CD14-positive monocyte (primary cell): ENCODE results near the gene SNCAIP. TPM values are rescaled to one million over a fixed set of nuclear protein-coding genes. Genes with fewer than 3 reads are reported as not detected.

Experiments used
- DNase-seq, 3 donors: peaks; one replicate each; pipeline ENCODE4 v3.0.0-alpha.2; 2011 to 2022
- H2AFZ ChIP-seq: 2 replicates; pipeline ENCODE4 v1.6.0; 2012; ENCODE audit warnings: mild to moderate bottlenecking, low read depth, low read length, inconsistent platforms; ENCODE audit not compliant: insufficient read depth, poor library complexity, severe bottlenecking
- H3K27ac ChIP-seq, 2 donors: 1 replicate in 1 of 2; 2 replicates in 1 of 2; pipeline ENCODE4 v1.5.1; 2012 to 2013; ENCODE audit warnings: low read length in 2 of 2, control low read depth in 1 of 2, inconsistent platforms in 1 of 2, low read depth in 1 of 2, mild to moderate bottlenecking in 1 of 2
- H3K27me3 ChIP-seq, 2 donors: one replicate each; pipeline versions ENCODE4 v1.6.0 to v1.6.1; 2011 to 2013; ENCODE audit warnings: low read length in 2 of 2; ENCODE audit not compliant: control insufficient read depth in 2 of 2, insufficient read depth in 2 of 2
- H3K36me3 ChIP-seq, 2 donors: replicated peaks in 1 of 2; 1 replicate in 1 of 2; 2 replicates in 1 of 2; pipeline versions ENCODE4 v1.5.1 to v1.6.1; 2012 to 2013; ENCODE audit warnings: low read length in 2 of 2, control low read depth in 1 of 2, inconsistent platforms in 1 of 2, mild to moderate bottlenecking in 1 of 2; ENCODE audit not compliant: insufficient read depth in 2 of 2, control insufficient read depth in 1 of 2
- H3K4me1 ChIP-seq, 2 donors: 1 replicate in 1 of 2; 2 replicates in 1 of 2; pipeline versions ENCODE4 v1.5.1 to v1.6.1; 2012 to 2013; ENCODE audit warnings: low read length in 2 of 2, control low read depth in 1 of 2, inconsistent platforms in 1 of 2, mild to moderate bottlenecking in 1 of 2, moderate library complexity in 1 of 2; ENCODE audit not compliant: insufficient read depth in 2 of 2, control insufficient read depth in 1 of 2
- H3K4me2 ChIP-seq: replicated peaks from 2 replicates; pipeline ENCODE3; 2012; ENCODE audit warnings: low read length, moderate library complexity, mild to moderate bottlenecking; ENCODE audit not compliant: poor library complexity, severe bottlenecking; ENCODE audit errors: extremely low read depth
- H3K4me3 ChIP-seq, 3 experiments: fragments of 200-600 bp in 1 of 3; sonication (generic) in 1 of 3; replicated peaks in 1 of 3; 1 replicate in 2 of 3; 2 replicates in 1 of 3; pipeline ENCODE4 v1.5.1; 2011 to 2013; ENCODE audit warnings: low read length in 3 of 3, mild to moderate bottlenecking in 3 of 3, control low read depth in 2 of 3, low read depth in 2 of 3, inconsistent platforms in 1 of 3, moderate library complexity in 1 of 3
- H3K79me2 ChIP-seq: 2 replicates; pipeline ENCODE4 v1.6.0; 2012; ENCODE audit warnings: mild to moderate bottlenecking, control low read depth, inconsistent platforms, low read length, moderate library complexity; ENCODE audit not compliant: insufficient read depth
- H3K9ac ChIP-seq: 2 replicates; pipeline ENCODE4 v1.6.0; 2017; ENCODE audit warnings: low read length, mild to moderate bottlenecking; ENCODE audit not compliant: insufficient read depth, poor library complexity, severe bottlenecking
- H3K9me3 ChIP-seq, 2 donors: replicated peaks in 1 of 2; 1 replicate in 1 of 2; 2 replicates in 1 of 2; pipeline versions ENCODE4 v1.5.1 to v1.6.1; 2012 to 2013; ENCODE audit warnings: low read length in 2 of 2, control low read depth in 1 of 2; ENCODE audit not compliant: control insufficient read depth in 1 of 2, insufficient read depth in 1 of 2
- H4K20me1 ChIP-seq: 2 replicates; pipeline ENCODE4 v1.6.0; 2012; ENCODE audit warnings: mild to moderate bottlenecking, low read length, control low read depth, moderate library complexity; ENCODE audit not compliant: insufficient read depth
- H3K27ac Mint-ChIP-seq, 7 donors: one replicate each; pipeline ENCODE4 v1.8.0; 2020; ENCODE audit warnings: mild to moderate bottlenecking in 7 of 7, mixed read lengths in 7 of 7, moderate library complexity in 6 of 7, inconsistent platforms in 2 of 7
- H3K27me3 Mint-ChIP-seq, 3 donors: one replicate each; pipeline ENCODE4 v1.8.0; 2021 to 2022; ENCODE audit warnings: low read depth in 3 of 3, mild to moderate bottlenecking in 3 of 3, mixed read lengths in 3 of 3, moderate library complexity in 3 of 3, inconsistent platforms in 1 of 3
- H3K36me3 Mint-ChIP-seq, 2 donors: one replicate each; pipeline ENCODE4 v1.8.0; 2020; ENCODE audit warnings: mixed read lengths in 2 of 2, inconsistent platforms in 1 of 2, mild to moderate bottlenecking in 1 of 2
- H3K4me1 Mint-ChIP-seq: one replicate; pipeline ENCODE4 v1.8.0; 2020; ENCODE audit warnings: mild to moderate bottlenecking, mixed read lengths
- H3K4me3 Mint-ChIP-seq, 2 donors: one replicate each; pipeline ENCODE4 v1.8.0; 2020; ENCODE audit warnings: mild to moderate bottlenecking in 2 of 2, mixed read lengths in 2 of 2, moderate library complexity in 1 of 2
- H3K9me3 Mint-ChIP-seq, 7 donors: one replicate each; pipeline ENCODE4 v1.8.0; 2020 to 2022; ENCODE audit warnings: mixed read lengths in 7 of 7, mild to moderate bottlenecking in 6 of 7, moderate library complexity in 6 of 7, inconsistent platforms in 2 of 7
- WGBS: methylation state at CpG from one replicate; pipeline ENCODE4 v1.1.5; 2013; ENCODE audit warnings: missing lambda C conversion rate; ENCODE audit not compliant: insufficient coverage; 5-methylcytosine and 5-hydroxymethylcytosine counted together
- intact Hi-C, 2 donors: fragments of 100-400 bp; cut with micrococcal nuclease; formaldehyde crosslinking; loops; one replicate each; pipeline versions ENCODE4 v1.15.0 to v1.15.1; 2023
- polyA plus RNA-seq, 3 donors: library from polyadenylated mRNA; depleted of rRNA in 1 of 3; unstranded in 2 of 3; stranded (reverse) in 1 of 3; fragments of 300-500 nt in 2 of 3; fragments of >200 nt in 1 of 3; fragmentation: Illumina TruSeq in 2 of 3; gene quantifications; 1 replicate in 2 of 3; 2 replicates in 1 of 3; pipeline ENCODE4 v1.2.3, GENCODE V29; 2012 to 2021
- TF ChIP-seq, protein P1 (sequence below): fragments of 200-600 bp; IDR thresholded peaks from one replicate; pipeline ENCODE4 v1.8.0; 2022; ENCODE audit warnings: antibody characterized with exemption, mild to moderate bottlenecking

SNCAIP gene
- polyA plus RNA-seq, 3 donors = not detected

DNA sequence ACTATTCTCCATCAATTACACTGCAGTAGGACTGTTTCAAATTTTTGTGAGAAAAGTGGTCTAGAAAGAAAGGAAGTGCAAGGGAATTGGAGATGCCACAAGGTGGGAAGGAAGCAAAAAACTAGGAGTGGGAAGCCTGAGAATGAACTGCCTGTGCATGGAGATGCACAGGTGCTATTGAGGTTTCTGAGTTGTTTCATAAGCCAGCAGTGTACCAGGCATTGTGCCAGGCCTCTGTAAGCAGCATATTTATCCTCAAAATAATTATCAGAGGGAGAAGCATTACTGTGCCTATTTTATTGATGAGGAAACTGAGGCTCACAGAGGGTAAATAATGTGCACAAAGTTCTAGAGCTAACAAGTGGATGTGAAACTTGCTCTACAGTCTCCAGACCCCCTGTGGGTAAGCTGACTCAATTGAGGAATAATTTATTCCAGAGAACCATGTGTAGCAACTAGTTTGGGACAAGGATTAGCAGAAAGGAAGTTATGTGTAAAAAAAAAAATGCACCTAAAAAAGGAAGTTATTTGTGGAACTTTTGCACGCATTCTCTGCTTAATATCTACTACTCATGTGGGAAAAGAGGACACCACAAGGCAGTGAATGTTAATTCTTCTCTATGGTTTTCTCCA lies 96.7 kb downstream of the SNCAIP start:
- Histone ChIP-seq H3K9ac (no peak overlapping the region), H3K4me3 (no peak overlapping the region), H3K27me3 (no peaks in the 10 kb centered on the region), H3K27ac (no peak overlapping the region), H4K20me1 (no peaks in the 10 kb centered on the region), H3K79me2 (no peaks in the 10 kb centered on the region), H3K36me3 (no peaks in the 10 kb centered on the region), H3K4me1 (no peaks in the 10 kb centered on the region), H2AFZ (no peak overlapping the region), H3K9me3 (no peaks in the 10 kb centered on the region), H3K4me2 (no peak overlapping the region)
- Mint-ChIP-seq H3K9me3 (peaks cover 0 to 2% (median 0%) of the 10 kb centered on the region in 7 donors), H3K27ac (no peak overlapping the region), H3K4me3 (no peak overlapping the region), H3K4me1 (no peaks in the 10 kb centered on the region), H3K36me3 (no peaks in the 10 kb centered on the region), H3K27me3 (peaks cover 4 to 8% (median 8%) of the 10 kb centered on the region in 3 donors)
- intact Hi-C loops = no loop called here
- TF ChIP-seq, protein P1, sequence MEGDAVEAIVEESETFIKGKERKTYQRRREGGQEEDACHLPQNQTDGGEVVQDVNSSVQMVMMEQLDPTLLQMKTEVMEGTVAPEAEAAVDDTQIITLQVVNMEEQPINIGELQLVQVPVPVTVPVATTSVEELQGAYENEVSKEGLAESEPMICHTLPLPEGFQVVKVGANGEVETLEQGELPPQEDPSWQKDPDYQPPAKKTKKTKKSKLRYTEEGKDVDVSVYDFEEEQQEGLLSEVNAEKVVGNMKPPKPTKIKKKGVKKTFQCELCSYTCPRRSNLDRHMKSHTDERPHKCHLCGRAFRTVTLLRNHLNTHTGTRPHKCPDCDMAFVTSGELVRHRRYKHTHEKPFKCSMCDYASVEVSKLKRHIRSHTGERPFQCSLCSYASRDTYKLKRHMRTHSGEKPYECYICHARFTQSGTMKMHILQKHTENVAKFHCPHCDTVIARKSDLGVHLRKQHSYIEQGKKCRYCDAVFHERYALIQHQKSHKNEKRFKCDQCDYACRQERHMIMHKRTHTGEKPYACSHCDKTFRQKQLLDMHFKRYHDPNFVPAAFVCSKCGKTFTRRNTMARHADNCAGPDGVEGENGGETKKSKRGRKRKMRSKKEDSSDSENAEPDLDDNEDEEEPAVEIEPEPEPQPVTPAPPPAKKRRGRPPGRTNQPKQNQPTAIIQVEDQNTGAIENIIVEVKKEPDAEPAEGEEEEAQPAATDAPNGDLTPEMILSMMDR = no peak
- whole genome bisulfite sequencing = no CpG with 5 or more reads among the region's 1 CpG
- no peak for DNase-seq

DNA sequence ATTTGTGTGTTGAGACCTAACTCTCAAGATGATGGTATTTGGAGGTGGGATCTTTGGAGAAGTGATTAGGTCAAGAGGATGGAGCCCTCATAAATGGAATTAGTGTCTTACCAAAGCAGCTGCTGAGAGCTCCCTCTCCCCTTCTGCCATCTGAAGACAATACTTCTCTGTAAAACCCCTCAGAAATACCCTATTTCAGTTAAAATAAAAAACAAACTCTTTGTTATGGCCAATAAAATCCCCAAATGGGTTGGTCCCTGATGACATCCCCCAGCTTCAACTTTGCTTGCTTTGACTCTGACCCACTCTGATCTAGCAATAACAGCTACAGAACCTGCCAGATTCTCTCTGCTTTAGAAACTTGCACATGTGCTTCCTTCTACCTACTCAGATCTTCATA lies 100.9 kb downstream of the SNCAIP start:
- no peaks in the 10 kb centered on the region for H3K9me3 ChIP-seq

More for the DNA sequence above, 100.9 kb downstream of the SNCAIP start:
- Histone ChIP-seq H3K4me3 (no peak overlapping the region), H3K79me2 (no peaks in the 10 kb centered on the region), H3K27ac (no peak overlapping the region), H3K4me2 (no peak overlapping the region), H2AFZ (no peak overlapping the region), H3K4me1 (no peaks in the 10 kb centered on the region), H4K20me1 (no peaks in the 10 kb centered on the region), H3K27me3 (no peaks in the 10 kb centered on the region), H3K9ac (no peak overlapping the region), H3K36me3 (no peaks in the 10 kb centered on the region)
- no peaks in the 10 kb centered on the region for H3K36me3 Mint-ChIP-seq
- H3K4me1 Mint-ChIP-seq = no peaks in the 10 kb centered on the region
- no peaks in the 10 kb centered on the region for H3K9me3 Mint-ChIP-seq
- no peak overlapping the region for H3K27ac Mint-ChIP-seq
- H3K4me3 Mint-ChIP-seq = no peak overlapping the region
- intact Hi-C loops = loop anchor here in 1 of 2 donors (5.0 kb wide), 1 partner anchor 296 kb away; no protein-coding TSS in a partner anchor
- H3K27me3 Mint-ChIP-seq = peaks cover 5 to 11% (median 6%) of the 10 kb centered on the region in 3 donors
- no peak for DNase-seq
- TF ChIP-seq, protein P1 = no peak
